NCI-H2227 (cell line): ENCODE results near the gene PRR19.

ENCODE experiments used
- DNase-seq: peaks from one replicate; lab custom pipeline; 2025; ENCODE audit not compliant: unreplicated experiment; lab: John Stamatoyannopoulos, UW

PRR19 gene

DNA sequence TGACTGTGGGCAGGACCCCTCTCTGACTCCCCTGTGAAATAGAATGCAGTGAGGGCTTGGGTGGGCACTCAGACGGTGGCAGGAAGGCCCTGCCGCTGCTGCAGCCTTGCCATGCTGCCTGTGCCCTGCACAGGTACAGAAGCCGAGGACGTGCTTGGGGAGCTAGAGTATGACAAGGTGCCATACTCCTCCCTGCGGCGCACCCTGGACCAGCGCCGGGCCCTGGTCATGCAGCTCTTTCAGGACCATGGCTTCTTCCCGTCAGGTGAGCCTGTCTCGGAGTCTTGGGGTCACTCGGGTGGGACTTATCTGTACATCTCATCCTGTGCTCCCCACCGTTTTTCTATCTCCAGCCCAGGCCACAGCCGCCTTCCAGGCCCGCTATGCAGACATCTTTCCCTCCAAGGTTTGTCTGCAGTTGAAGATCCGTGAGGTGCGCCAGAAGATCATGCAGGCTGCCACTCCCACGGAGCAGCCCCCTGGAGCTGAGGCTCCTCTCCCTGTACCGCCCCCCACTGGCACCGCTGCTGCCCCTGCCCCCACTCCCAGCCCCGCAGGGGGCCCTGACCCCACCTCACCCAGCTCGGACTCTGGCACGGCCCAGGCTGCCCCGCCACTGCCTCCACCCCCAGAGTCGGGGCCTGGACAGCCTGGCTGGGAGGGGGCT is 7.3 kb upstream of the PRR19 start:
- no peak for DNase-seq

DNA sequence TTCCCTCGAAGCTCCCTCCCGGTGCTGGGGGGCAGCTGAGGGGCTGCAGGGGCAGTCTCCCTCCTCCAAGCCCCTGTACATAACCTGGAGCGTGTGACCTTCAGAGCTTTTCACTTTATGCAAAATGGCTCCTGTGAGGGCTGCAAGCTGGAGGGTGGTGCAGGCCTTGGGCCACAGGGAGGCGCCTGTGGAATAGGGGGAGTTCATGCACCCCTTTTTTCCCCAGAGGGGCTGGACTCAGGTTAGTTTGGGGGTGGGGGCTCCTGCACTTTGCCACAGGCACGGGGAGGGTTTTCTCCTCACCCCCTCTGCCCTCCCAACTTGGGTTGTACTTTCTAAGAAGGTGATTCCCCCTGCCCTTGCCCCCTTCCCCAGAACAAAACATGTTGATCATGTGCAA is 6.6 kb upstream of the PRR19 start:
- DNase-seq, result no peak

DNA sequence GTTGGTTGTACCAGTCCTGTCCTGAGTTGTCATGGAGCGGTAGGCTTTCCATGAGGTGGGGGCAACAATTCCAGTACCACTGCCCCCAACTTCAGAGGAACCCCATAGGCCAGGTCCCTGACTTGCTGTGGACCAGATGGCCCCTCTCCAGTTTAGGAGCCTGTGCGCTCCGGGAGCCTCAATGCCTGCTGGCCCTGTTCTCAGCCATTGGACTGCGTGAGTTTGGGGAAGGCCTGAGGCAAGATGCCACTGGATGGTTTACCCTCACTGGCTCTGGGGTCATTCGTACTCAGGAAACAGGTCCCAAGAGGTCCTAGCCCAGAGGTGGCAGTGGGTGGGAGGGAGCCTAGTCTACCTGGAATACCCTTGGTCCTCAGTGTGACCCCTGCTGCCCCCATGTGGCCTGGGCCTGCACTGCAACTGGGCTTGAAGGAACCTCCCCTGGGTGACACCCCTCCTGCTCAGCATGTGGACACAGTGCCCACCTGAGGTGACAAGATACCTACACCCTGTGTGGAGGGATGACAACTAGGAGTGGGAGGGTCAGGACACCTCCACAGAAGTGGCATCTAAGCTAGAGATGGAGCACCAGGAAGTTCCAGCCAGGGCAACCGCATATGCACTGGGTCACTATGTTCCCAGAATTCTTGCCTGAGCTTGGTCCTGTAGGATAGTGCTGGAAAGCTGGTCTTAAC is 6.0 kb upstream of the PRR19 start:
- DNase-seq, result peak; percentile 95

DNA sequence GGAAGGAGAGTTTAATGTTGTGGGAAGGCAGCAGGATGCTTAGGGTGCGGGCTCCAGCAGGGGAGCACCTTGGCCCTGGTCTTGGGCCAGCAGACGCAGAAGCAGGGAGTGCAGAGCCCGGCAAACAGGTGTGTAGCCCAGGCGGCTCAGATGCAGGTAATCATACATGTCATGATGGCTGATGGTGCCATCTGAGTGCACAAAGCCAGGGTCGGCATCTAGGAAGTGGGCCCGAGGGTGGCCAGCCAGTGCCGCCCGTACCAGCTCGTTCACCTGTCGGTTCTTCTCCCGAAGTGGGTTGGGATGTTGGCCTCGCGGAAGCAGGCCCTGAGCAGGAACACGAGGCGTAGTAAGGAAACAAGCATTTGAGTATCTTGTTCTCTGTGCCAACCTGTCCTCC is 4.9 kb upstream of the PRR19 start:
- no peak for DNase-seq

DNA sequence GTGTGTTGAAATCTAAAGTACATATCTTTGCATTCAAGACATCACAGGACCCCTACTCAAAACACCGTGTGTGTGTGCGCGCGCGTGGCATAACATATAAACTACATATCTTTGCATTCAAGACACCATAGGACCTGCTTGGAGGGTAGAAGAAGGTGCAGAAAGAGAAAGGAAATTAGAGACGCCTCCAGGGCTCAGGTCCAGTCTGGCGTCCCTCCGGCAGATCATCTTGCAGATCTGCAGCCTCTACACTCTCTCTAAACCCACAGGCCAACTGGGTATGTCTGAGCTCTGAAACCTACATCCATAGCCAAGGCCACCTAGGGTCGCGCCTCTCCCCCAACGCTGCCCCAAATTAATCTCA is 1.2 kb downstream of the PRR19 start:
- DNase-seq, result no peak

DNA sequence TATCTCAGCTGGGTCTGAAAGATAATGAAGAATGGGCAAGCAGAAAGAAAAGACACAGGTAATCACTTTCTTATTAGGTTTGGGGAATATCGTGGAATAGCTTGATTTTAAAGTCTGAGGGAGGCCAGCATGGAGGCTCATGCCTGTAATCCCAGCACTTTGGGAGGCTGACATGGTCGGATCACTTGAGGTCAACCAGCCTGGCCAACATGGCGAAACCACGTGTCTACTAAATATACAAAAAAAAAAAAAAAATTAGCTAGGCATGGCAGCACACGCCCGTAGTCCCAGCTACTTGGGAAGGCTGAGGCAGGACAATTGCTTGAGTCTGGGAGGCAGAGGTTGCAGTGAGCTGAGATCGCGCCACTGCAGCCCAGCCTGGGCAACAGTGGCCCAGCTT is 1.9 kb downstream of the PRR19 start:
- no peak for DNase-seq

DNA sequence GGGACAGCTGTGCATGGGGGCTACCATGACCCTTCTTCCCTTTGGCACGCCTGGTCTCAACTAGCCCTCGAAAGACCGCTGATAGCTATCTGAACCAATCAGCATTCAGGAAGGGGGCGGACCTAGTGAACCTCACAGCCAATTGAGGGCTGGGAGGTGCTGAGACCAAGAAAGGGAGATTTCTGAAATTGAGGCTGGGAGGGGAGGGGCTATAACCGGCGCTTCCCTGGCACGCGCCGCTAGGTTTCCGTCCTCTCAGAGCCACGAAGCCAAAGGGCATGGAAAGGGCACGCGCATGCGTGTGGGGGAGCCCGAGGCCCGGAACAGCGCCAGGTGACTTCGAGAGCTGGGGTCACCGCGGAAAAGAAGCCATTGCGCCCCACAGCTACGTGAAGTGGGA is 4.7 kb downstream of the PRR19 start:
- DNase-seq, result no peak

DNA sequence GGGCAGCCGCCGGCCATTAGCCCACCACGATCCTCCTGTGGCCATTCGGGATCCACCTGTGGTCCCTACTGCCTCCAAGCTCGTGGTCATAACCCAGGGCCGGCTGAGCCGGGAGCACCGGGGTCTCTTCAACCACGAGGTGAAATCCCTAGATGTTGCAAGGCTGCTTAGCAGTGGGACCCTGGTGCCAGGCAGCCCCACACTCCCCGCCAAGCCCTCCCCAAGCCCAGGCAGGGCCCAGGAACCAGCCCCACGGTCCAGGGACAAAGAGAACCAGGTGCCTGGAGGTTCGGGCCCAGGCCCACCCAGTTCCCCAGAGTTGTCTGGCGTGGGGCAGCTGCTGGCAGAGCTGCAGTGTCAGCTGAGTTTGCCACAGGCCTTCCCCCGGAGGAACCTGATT is 7.8 kb downstream of the PRR19 start:
- DNase-seq, result no peak

DNA sequence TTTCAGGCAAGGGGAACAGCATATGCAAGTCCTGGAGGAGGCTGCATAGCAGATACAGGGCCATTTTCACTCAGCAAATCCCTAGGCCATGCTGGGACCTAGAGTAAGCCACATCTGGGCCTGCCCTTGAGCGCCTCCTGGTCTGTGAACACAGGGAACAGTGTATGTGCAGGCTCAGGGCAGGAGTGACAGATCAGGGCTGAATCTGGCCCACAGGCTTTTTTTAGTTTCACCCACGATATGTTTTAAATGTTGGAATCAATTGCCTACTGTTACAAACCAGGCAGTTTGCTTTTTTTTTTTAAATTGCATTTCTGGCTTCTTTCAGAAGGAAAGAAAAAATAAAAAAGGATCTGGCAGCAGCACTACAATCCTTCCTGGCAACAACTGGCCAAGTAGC is 9.7 kb downstream of the PRR19 start:
- DNase-seq, result peak; percentile 52

DNA sequence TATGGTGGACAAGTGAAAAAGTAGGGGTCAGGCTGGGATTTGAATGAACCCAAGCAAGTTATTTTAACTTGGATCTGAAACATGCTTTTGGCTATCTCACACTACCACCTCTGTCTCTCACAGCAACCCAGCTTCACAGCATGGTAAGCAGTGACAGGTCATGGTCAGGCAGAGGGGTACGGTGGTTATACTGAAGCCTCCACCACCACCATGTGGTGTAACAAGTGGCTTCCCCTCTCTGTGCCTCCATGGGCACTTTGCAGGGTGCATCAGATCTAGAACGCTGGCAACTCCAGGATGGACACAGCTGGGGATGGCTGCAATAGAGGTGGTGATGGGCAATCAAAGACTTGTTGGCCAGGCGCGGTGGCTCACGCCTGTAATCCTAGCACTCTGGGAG is 10.4 kb downstream of the PRR19 start:
- DNase-seq, result no peak

DNA sequence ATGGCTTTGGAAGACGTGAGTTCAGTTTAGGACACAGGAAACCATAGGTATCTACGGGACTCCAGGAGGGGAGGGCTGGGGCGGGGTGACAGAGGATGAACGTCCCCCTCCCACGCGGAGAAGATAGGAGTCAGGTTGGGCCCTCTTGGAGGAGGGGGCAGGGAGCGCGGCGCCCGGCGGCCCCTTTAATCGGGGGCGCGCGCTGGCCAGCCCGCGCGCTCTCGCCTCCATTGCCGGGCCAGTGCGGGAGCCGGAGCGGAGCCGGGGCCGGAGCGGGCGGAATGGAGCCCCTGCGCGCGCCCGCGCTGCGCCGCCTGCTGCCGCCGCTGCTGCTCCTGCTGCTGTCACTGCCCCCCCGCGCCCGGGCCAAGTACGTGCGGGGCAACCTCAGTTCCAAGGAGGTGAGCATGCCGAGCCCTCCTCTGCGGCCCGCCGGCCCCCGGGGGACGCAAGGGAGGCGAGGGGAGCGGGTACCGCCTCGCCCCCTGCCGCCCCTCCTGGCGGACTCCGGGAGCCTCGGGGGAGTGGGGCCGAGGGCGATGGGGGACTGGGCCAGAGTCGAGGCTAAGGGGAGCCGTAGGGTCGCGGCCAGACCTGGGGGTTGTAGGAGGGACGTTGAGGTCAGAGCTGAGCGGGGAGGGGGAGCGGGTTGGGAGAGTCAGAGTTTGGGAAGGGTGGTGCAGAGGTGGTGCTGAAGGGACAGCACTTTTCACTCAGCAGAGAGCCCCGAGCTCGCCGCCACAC is 11.3 kb downstream of the PRR19 start, which contains the start of gene TMEM145:
Gene TMEM145 (plus strand): TSS at position 214 of the 744 bp plus-strand sequence. CDS start 68 bp downstream, at position 282.
- DNase-seq, result peak; percentile 93

DNA sequence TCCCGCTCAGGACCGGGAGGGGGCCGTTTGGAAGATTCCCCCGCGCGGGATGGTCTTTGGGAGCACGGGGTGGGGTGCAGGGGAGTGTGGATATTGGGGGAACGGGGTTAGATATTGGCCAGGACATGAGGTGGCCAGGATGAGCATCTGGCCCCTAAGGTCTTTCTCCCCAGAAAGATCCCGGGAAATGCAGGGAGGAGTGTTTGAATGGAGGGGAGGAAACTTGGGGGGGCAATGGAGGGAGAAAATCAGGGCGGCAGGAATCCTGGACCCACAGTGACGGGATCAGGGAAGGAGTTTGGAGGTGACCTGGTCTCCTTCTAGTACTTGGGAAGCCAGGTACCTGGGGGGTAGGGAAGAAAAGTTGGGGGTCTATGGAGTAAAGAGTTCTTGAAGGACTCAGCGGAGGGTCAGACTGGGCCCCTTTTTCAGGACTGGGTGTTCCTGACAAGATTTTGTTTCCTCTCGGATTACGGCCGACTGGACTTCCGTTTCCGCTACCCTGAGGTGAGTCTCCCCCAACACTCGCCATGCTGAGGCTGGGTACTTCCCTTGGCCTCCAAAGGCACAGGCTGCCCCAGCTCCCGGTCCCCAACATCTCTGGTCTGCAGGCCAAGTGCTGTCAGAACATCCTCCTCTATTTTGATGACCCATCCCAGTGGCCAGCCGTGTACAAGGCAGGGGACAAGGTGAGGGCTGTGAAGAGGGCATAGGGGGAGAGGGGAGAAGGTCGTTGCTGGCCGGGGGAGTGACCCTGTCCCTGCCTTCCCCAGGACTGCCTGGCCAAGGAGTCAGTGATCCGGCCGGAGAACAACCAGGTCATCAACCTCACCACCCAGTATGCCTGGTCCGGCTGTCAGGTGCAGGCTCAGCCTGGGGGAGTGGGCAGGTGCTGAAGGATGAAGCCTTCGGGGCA is 12.2 kb downstream of the PRR19 start:
- DNase-seq, result no peak

DNA sequence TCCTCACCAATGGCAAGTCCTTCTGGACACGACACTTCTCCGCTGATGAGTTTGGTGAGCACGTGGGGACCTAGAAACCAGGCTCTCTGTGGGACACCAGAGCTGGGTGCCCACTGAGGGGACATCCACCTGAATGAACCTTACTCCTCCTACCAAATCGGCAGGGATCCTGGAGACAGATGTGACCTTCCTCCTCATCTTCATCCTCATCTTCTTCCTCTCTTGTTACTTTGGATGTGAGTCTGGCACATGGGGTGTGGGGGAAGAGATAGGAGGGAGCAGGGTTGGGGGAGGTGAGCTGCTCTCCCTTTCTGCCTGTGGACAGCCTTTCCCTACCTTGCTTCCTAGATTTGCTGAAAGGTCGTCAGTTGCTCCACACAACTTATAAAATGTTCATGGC is 13.1 kb downstream of the PRR19 start:
- DNase-seq, result no peak

DNA sequence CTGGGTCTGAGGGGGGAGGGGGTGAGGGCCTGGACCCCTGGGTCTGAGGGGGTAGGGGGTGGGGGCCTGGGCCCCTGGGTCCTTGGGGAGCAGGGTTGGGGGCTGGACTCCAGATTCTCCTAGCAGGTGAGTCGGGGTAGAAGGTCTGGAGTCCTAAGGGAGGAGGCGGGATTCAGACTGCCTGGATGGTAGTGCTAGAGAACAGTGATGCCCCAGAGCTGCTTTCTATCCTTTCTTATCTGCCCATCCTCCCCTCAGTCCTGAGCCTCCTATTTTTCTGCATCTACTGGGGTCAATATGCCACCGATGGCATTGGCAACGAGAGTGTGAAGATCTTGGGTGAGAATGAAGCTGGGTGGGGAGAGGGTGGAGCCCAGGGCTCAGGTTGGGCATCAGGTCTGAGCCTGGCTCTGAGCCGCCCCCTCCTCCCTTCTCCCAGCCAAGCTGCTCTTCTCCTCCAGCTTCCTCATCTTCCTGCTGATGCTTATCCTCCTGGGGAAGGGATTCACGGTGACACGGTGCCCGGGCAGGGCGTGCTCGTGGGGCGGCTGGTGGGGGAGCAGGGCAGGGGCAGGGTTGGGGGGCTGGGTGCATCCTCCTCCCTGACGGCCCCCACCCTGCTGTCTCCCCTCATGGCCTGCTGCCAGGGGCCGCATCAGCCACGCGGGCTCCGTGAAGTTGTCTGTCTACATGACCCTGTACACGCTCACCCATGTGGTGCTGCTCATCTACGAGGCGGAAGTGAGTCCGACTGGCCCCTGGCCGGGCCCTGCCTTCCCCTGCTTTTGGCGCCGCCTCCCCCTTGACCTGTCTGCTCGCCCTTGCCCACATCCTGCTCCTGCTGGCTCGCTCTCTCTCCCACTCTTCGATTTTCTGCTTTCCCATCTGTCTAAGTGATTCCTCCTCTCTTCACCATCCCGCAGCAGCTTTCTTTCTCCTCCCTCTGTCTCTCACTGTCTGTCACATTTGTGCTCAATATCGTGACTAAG is 14.6 kb downstream of the PRR19 start:
- peak; percentile 74 for DNase-seq

DNA sequence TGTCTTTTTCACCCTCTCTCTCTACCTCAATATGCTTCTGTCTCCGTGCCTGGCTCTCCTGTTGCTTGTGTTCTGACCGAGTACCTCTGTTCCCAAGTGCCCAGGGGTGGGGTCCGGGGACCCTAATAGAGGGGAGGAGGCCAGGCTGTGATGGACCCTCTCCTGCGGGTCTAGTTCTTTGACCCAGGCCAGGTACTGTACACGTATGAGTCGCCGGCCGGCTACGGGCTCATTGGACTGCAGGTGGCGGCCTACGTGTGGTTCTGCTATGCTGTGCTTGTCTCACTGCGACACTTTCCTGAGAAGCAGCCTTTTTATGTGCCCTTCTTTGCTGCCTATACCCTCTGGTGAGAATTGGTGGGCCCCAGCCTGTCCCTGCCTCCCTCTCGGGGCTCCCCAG is 15.6 kb downstream of the PRR19 start:
- DNase-seq, result no peak

DNA sequence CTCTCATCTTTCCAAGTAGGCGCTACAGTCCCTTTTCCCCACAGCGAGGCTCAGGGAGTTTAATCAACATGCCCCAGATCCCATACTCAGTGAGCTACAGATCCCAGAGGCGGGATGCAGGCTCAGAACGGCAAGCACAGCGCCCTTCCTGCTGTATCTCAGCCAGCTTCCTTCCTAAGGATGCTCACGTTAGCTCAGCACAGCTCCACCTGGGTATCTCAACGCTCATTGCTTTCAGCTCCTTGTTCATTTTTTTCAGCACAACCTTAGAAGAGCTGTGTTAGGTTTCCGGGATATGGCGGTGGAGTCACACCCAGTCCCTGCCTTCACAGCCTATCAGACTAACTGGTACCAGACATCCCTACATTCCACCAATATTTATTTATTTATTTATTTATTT is 20.4 kb downstream of the PRR19 start:
- DNase-seq, result no peak

DNA sequence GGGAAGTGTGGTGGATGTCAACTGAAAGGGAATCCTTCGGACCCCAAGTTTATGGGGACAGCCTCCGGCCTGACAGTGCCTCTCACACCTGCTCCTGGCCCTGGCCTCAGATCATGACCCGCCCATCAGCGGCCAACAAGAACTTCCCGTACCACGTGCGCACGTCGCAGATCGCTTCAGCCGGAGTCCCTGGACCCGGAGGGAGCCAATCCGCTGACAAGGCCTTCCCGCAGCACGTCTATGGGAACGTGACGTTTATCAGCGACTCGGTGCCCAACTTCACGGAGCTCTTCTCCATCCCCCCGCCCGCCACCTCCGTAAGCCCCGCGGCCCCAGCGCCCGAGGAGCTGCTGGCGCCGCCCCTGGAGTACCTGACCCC is 21.5 kb downstream of the PRR19 start:
- DNase-seq, result no peak

DNA sequence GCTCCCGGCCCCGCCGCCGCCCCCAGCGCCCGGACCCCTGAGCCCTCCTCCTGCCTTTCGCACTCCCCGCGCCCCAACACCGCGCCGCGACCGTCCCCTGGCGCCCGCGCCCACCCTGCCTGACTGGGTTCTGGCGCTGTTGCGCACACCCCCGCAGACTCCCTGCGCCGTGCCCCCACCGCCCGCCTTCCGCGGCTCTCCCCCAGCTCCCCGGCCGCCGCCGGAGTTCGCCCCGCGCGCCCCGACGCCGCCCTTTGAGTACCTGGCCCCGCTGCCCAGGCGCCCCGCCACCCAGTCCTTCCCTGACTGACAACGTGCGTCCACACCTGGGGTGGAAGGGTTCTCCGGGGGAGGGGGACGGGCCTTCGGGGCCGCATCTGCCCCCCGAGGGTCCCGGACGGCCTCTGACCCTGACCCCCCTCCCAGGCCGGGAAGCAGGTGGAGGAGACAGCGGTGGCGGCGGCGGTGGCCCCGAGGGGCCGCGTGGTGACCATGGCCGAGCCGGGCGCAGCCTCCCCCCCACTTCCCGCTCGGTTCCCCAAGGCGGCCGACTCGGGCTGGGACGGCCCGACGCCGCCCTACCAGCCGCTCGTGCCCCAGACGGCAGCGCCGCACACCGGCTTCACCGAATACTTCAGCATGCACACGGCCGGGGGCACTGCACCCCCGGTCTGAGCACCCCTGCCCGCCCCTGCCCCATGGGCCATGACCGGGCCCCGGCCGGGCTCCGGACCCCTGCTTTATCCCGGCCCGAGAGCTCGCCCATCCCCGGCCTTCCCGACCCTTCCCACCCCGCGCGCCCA is 22.1 kb downstream of the PRR19 start:
- no peak for DNase-seq

DNA sequence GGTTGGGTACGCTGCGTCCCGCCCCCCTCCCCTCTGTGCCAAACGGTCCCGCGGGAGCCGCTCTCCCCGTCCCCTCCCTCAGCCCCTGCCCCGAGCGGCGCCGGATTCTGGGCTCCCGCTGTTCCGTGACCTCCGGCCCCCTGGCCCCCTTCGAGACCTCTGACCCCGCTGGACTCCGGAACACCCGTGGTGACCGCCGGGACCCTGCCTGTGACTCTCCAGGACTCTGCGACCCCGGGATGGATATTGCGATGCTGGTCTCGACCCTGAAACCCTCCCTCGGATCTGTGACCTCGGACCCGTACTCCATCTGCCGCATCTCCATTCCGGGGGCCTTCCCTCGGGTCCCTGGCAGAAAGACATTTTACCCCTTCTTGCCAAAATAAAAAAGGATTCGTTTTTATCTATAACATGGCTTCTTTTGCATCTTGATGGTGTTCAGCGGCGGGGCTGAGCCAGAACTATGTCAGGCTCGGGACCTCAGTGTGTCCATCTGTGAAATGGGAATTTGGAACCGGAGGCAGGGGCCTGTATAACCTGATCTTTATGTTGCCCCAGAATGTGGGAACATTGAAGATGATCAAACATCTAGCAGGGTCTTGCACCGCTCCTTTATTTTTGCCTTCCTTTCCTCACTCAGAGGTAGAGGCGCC is 22.8 kb downstream of the PRR19 start:
- DNase-seq, result no peak
